ENCODE results near the gene DHX16. TPM values are rescaled to one million over a fixed set of nuclear protein-coding genes. Genes with fewer than 3 reads are reported as not detected.

DHX16 gene
- total RNA-seq, 1 experiment from 2014 or later: 40.6 TPM

- intact Hi-C loops (cut with micrococcal nuclease; ENCODE audit: unreplicated experiment): loop anchor here (1.0 kb wide), 1 partner anchor 27 kb away; the partner anchor contains the start of gene MDC1
- H3K4me1 Mint-ChIP-seq (ENCODE audit: low read depth, unreplicated experiment): peaks cover 46% of the 10 kb centered on the region
These were observed 17.2 kb upstream of the DHX16 start for GRCh38 chr6:30689985-30690384.

GRCh38 chr6:30689022-30689865 lies 16.4 kb upstream of the DHX16 start:
- peaks cover 10% of the 10 kb centered on the region for H3K36me3 Mint-ChIP-seq (ENCODE audit: insufficient read depth, unreplicated experiment)
- no peaks in the 10 kb centered on the region for H3K36me3 ChIP-seq (ENCODE audit: control insufficient read depth, insufficient read depth, low read length)
- H3K4me1 Mint-ChIP-seq (ENCODE audit: low read depth, unreplicated experiment): peaks cover 43% of the 10 kb centered on the region
- H3K27me3 ChIP-seq (replicated peaks; ENCODE audit: control insufficient read depth, insufficient read depth, low read length): no peaks in the 10 kb centered on the region
- DNase-seq: no peak
- no peaks in the 10 kb centered on the region for H3K27me3 Mint-ChIP-seq (ENCODE audit: insufficient read depth, unreplicated experiment)
- no peak for TF ChIP-seq CTCF (IDR thresholded peaks at IDR 0.05; ENCODE audit: insufficient read depth in 1 of 2, low read depth in 1 of 2, low read length in 1 of 2, severe bottlenecking in 1 of 2, unreplicated experiment in 1 of 2)
- BruUV-seq (replicated peaks): no TSS peak
- peak overlapping the region; percentile 82 for H3K4me3 Mint-ChIP-seq (ENCODE audit: unreplicated experiment)
- no peak overlapping the region for H3K27ac Mint-ChIP-seq (ENCODE audit: unreplicated experiment)
- POLR2A ChIA-PET: interaction anchor here (1.4 kb wide), 1 partner anchor 28 kb away, joined by 3 read pairs; the partner anchor contains the start of gene MDC1
- H3K9me3 ChIP-seq: no peaks in the 10 kb centered on the region
- H3K4me3 ChIP-seq (ENCODE audit: low read depth, low read length): no peak overlapping the region
- H3K4me1 ChIP-seq: peaks cover 19% of the 10 kb centered on the region
- intact Hi-C loops (cut with micrococcal nuclease; ENCODE audit: unreplicated experiment): no loop called here
- CTCF ChIA-PET: interaction anchor here (1.0 kb wide), 1 partner anchor 13 kb away, joined by 3 read pairs; no protein-coding TSS in a partner anchor
- no peaks in the 10 kb centered on the region for H3K9me3 Mint-ChIP-seq (ENCODE audit: unreplicated experiment)

More at GRCh38 chr6:30689985-30690384, 17.2 kb upstream of the DHX16 start:
- ChIA-PET POLR2A (no interaction called here), CTCF (interaction anchor here (0.6 to 2.0 kb wide), 5 partner anchors 11 to 65 kb away, joined by 3 to 6 read pairs (median 5); partner anchors contain the start of genes DHX16 and MDC1)
- DNase-seq: no peak
- peaks cover 22% of the 10 kb centered on the region for H3K4me1 ChIP-seq
- Mint-ChIP-seq H3K27ac (ENCODE audit: unreplicated experiment) (peak overlapping the region; percentile 39), H3K36me3 (ENCODE audit: insufficient read depth, unreplicated experiment) (peaks cover 10% of the 10 kb centered on the region), H3K4me3 (ENCODE audit: unreplicated experiment) (peak overlapping the region; percentile 74), H3K9me3 (ENCODE audit: unreplicated experiment) (no peaks in the 10 kb centered on the region), H3K27me3 (ENCODE audit: insufficient read depth, unreplicated experiment) (no peaks in the 10 kb centered on the region)
- no TSS peak for BruUV-seq (replicated peaks)
- no peaks in the 10 kb centered on the region for H3K36me3 ChIP-seq (ENCODE audit: control insufficient read depth, insufficient read depth, low read length)
- peak overlapping the region; percentile 75 for H3K4me3 ChIP-seq (ENCODE audit: low read depth, low read length)
- H3K9me3 ChIP-seq: no peaks in the 10 kb centered on the region
- TF ChIP-seq CTCF (IDR thresholded peaks at IDR 0.05; ENCODE audit: insufficient read depth in 1 of 2, low read depth in 1 of 2, low read length in 1 of 2, severe bottlenecking in 1 of 2, unreplicated experiment in 1 of 2): no peak
- H3K27me3 ChIP-seq (replicated peaks; ENCODE audit: control insufficient read depth, insufficient read depth, low read length): no peaks in the 10 kb centered on the region

- H3K4me1 ChIP-seq: peaks cover 19% of the 10 kb centered on the region
- no peaks in the 10 kb centered on the region for H3K27me3 ChIP-seq (replicated peaks; ENCODE audit: control insufficient read depth, insufficient read depth, low read length)
- ChIA-PET POLR2A (interaction anchor here (1.4 kb wide), 1 partner anchor 29 kb away, joined by 3 read pairs; the partner anchor contains the start of gene MDC1), CTCF (interaction anchor here (1.9 kb wide), 1 partner anchor 9 kb away, joined by 7 read pairs; no protein-coding TSS in a partner anchor)
- intact Hi-C loops (cut with micrococcal nuclease; ENCODE audit: unreplicated experiment): no loop called here
- Mint-ChIP-seq H3K4me1 (ENCODE audit: low read depth, unreplicated experiment) (peaks cover 49% of the 10 kb centered on the region), H3K36me3 (ENCODE audit: insufficient read depth, unreplicated experiment) (peaks cover 10% of the 10 kb centered on the region), H3K4me3 (ENCODE audit: unreplicated experiment) (peak overlapping the region; percentile 82), H3K27me3 (ENCODE audit: insufficient read depth, unreplicated experiment) (no peaks in the 10 kb centered on the region), H3K9me3 (ENCODE audit: unreplicated experiment) (no peaks in the 10 kb centered on the region), H3K27ac (ENCODE audit: unreplicated experiment) (no peak overlapping the region)
- BruUV-seq (replicated peaks): no TSS peak
- DNase-seq: no peak
- H3K4me3 ChIP-seq (ENCODE audit: low read depth, low read length): no peak overlapping the region
- TF ChIP-seq CTCF (IDR thresholded peaks at IDR 0.05; ENCODE audit: insufficient read depth in 1 of 2, low read depth in 1 of 2, low read length in 1 of 2, severe bottlenecking in 1 of 2, unreplicated experiment in 1 of 2): no peak
- no peaks in the 10 kb centered on the region for H3K36me3 ChIP-seq (ENCODE audit: control insufficient read depth, insufficient read depth, low read length)
- no peaks in the 10 kb centered on the region for H3K9me3 ChIP-seq
These were observed 15.8 kb upstream of the DHX16 start for GRCh38 chr6:30688569-30688968.

Measured in Caco-2 (cell line).